ENCODE results near the gene ONECUT3.

The ONECUT3 gene

DNA sequence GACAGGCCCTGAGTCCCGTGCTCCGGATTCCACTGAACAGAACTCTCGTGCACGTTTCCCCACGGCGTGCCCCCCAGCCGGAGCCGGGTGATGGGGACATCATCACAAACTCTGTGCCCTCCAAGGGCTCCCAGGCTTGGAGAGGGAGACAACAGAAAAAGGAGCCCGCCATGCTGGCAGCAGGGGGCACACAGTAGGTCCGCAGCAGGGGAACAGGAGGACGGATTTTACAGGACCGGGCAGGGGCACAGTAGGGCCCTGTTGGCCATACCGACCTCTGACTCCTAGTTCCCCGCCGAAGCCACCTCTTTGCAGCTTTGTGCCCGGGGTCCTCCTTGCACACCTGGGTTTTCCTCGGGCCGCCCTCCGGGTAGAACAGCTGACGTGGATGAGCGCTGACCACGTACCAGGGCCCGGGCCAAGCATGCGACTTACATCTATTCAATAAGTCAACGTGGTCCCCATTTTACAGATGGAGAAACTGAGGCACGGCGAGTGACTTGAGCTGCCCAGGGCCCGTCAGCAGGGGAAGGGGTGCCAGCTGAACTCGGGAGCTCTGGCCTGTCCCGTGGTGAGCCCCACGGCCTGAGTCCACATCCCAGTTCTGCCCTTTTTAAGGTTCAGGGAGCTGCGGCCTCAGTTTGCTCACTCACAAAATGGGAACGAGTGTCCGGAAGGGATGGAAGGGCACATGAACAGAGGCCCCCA lies 10.2 kb upstream of the ONECUT3 start:
- FAIRE-seq: no peak

- no peak for FAIRE-seq
Observed at GRCh38 chr19:1744133-1744665, 9.1 kb upstream of the ONECUT3 start.

- FAIRE-seq: no peak
Observed at GRCh38 chr19:1744822-1745563, 8.3 kb upstream of the ONECUT3 start.

DNA sequence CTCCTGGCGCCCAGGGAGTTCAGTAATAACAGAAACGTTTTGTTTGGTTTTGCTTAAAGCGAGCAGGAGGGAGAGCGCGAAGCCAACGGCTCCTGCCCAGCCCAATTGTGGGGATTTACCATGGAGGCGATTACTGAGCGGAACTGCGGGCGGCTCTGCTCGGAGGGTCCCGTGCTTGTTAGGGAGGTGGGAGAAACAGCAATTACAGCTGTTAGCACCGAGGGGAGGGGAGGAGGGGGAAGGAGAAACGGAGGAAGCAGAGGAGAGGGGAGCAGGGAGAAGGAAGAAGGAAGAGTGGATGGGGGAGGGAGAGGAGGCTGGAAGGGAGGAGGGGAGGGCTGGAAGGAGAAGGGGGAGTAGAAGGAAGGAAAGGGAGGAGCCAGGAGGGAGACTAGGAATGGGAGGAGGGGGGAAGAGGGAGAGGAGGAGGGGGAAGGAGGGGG lies 7.7 kb upstream of the ONECUT3 start:
- FAIRE-seq: no peak

DNA sequence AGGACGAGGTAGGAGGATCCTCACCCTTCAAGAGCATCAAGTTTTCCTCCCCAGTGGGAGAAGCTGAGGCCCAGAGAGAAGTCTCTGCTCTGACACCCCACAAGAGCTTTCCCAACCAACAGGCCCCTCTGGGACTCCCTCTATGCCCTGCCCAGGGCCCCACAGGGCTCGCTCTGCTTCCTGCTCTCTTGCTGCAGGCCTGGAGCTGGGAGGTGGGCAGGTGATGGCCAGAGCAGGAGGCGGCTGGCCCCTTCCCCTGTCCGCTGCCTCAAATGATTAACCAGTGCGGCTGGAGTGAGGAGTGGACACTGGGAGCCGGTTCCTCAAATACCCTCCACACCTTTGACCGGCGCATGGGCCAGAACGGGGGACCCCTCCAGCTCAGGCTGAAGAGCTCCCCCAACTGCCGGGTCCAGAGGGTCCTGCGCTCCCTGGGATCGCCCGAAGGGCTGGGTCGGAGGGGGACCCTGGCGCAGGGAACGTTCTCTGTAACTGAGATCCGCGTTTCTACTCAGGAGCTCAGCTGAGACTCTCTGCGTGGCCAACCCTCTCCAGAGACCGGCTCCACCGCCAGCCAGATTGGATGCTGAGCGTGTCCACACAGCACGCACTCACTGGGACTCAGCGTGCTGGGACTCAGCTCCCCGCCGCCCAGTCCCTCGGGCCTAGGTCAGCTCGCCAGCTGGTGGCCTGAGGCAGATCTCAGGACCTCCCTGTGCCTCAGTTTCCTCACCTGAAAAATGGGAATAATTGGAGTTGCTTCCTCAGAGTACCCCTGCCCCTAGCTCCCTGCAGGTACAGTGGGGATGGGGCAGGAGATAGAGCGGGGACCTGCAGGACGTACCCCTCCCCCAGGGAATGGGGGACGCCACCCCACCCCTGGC lies 6.7 kb upstream of the ONECUT3 start:
- no peak for FAIRE-seq

DNA sequence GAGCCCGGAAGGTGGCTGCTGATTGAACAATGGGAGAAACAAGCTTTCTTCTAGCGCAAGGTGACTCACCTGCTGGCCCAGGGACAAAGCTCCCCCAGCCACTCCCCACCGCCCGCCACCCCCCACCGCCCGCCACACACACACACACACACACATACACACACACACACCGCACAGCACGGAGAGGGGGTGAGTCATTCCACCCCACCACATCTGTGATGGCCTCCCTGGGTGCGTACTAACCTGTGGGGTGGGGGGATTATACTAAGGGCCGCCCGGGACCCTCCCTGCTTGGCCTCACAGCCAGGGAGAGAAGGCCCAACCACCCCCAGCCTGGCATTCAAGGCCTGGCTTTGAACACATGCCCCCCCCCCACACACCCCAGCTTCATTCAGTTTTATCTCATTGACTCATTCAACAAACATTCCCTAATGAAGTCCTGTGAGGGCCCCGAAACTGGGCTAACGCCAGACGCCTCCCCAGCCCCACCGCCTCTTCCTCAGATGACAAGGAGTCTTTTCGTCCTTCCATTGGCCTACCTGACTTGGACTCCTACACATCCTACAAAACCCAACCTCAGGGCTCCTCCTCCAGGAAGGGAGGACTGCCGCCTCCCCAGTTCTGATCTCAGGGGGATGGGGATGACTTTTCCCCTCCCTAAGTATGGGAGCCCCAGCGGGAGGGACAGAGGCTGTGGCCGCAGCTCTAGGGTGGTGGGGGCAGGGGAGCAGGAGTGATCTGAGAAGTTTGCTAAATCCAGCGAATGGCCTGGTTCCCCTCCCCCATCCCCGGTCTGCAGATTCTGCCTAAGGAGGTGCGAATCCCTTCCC lies 5.8 kb upstream of the ONECUT3 start:
- peak; percentile 37 for FAIRE-seq

DNA sequence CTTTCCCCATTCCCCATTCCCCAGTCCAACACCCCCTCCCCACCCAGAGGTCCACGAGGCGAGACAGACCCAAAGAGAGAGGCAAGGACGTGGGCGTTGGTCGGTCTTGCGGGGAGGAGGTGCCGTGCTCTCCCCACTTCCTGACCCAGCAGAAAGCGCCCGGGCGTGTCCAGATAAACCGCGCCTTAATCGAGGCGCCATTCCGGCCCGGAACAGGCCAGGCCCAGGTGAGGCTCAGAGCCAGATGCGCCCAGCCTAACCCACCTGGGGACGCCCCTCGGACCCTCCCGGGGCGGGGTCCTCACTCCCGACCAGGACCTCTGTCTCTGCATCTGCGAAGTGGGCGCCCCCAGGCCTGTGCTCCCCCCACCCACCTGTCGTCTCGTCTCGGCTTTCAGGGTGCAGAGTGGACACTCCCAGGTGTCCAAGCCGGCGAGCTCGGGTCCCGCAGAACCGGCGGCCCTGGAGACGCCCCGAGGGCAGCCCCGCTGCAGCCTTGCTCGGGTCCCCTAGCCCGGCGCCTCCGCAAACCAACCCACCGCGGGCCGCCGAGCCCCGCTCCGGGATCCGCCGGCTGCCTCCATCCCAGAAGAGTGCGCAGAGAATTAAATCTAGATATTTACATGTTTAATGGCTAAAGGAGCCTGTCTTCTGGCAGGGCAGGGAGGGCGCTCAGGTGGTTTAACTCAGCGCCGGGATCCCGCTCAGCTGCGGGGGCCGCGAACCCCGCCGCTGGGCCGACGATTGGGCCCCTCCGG lies 5.0 kb upstream of the ONECUT3 start:
- no peak for FAIRE-seq

- no peak for FAIRE-seq
Observed at GRCh38 chr19:1748873-1749341, 4.4 kb upstream of the ONECUT3 start.

DNA sequence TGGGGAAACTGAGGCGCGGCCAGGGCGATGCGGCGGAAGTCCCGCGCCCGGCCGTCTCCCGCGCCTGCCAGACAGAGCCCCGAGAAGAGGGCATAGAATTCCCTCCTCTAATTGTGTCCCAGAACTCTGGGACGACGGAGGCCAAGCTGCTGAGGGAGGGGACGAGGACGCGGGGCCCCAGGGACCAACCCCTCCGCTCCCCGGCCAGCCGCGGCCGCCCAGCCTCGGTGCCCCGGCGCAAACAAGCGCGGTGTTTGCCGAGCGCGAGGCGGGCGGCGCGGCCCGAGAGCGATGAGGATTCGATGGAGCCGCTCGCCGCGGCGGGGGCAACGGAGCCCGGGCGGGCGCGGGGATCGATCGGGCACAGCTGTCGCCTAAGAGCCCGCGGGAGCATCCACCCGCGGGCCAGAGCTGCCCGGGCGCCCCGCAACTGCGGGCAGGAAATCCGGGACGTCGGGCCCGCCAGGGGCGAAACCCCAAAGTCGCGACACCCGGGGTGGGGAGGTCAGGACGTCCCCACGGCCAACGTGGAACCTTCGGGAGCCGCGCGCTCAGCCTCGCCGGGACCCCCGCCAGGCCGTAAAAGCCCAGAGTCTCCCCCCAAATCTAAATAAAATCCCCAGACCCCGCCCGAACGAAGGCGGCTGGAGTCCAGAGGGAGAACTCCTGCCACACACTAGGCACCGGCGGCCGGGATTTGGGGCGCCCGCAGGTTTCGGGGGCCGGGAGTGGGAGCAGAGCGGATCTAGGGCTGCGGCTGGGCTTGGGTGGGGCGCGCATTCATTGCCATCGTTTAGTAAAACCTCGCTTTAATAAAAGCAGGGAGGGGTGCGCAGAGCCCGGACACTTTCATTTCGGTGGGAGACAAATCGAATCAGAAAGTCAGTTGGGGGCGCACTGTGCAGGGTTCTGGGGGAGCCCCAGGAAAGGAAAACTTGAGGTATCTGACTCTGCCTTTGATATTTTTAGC lies 3.6 kb upstream of the ONECUT3 start:
- no peak for FAIRE-seq

- FAIRE-seq: no peak
Observed at GRCh38 chr19:1750343-1751021, 2.8 kb upstream of the ONECUT3 start.

DNA sequence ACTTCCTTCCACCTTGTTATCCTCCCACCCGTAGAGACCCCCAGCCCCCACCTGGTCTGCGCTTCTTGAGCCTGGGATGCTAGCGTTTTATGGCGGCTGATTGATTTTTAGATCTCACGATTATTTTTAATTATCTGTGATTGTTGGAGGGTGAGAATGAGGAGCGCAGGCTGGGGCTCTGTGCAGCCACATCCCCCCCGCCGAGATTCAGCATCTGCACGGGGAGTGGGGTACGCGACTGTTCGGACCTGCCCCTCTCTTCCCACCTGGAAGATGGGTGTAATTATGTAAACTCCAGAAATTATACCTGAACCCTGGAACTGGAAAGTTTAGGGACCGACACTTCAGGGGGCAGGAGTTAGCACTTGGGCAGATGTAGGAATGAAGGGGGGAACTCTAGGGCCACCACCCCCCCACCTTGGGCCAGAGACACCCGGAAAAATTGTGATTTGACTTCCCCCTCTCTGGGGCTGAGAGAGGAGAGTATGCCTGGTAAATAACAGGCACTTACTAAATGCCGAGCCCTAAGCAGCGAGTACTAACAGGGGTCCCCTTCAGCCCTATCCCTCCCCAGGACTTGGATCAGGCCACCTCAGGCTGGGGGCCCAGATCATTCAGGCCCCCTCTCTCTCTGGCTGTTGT lies 1.8 kb upstream of the ONECUT3 start:
- no peak for FAIRE-seq

- no peak for FAIRE-seq
Observed at GRCh38 chr19:1752009-1752756, 1.1 kb upstream of the ONECUT3 start.

- no peak for FAIRE-seq
Observed at GRCh38 chr19:1754018-1754635, 821 bp downstream of the ONECUT3 start.

- no peak for FAIRE-seq
Observed at GRCh38 chr19:1754636-1755466, 1.5 kb downstream of the ONECUT3 start.

GRCh38 chr19:1755467-1756171 lies 2.3 kb downstream of the ONECUT3 start:
- no peak for FAIRE-seq

DNA sequence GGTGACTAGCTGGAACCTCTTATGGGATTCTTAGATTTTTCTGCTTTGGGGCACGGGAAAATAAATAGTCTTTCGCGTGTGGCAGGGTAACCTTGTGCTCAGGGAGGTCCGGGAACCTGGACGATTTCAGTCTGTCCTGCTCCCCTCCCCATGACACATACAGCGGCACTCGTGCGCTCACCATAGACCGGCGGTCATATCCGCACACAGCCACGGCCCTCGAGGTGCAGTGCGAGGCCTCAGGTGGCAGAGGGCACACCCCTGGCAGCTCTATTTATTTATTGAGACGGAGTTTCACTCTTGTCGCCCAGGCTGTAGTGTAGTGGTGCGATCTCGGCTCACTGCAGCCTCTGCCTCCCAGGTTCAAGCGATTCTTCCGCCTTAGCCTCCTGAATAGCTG lies 3.0 kb downstream of the ONECUT3 start:
- no peak for FAIRE-seq
